NCI-H1436 (cell line): Measurements from ENCODE around the gene GNB1.

Source experiments
- DNase-seq: peaks from one replicate; lab custom pipeline; 2025; lab: John Stamatoyannopoulos, UW

GNB1 gene

GRCh38 chr1:1910033-1910465, 19.2 kb upstream of the GNB1 start:
- DNase-seq: no peak

GRCh38 chr1:1908506-1908791, 17.6 kb upstream of the GNB1 start:
- DNase-seq: no peak

GRCh38 chr1:1907098-1907736, 16.3 kb upstream of the GNB1 start:
- DNase-seq: peak; percentile 85

GRCh38 chr1:1906185-1907097, 15.6 kb upstream of the GNB1 start:
- DNase-seq: no peak

GRCh38 chr1:1903224-1903623, 12.3 kb upstream of the GNB1 start:
- DNase-seq: no peak

- no peak for DNase-seq
These were observed 10.9 kb upstream of the GNB1 start for GRCh38 chr1:1901641-1902294.

- DNase-seq: no peak
These were observed 10.2 kb upstream of the GNB1 start for GRCh38 chr1:1900883-1901640.

- no peak for DNase-seq
These were observed 9.1 kb upstream of the GNB1 start for GRCh38 chr1:1899967-1900327.

- peak; percentile 46 for DNase-seq
These were observed 8.5 kb upstream of the GNB1 start for GRCh38 chr1:1899266-1899966.

GRCh38 chr1:1898246-1898933, 7.5 kb upstream of the GNB1 start:
- no peak for DNase-seq

- DNase-seq: no peak
These were observed 4.8 kb upstream of the GNB1 start for GRCh38 chr1:1895456-1896336.

- DNase-seq: no peak
These were observed 4.2 kb upstream of the GNB1 start for GRCh38 chr1:1895060-1895418.

GRCh38 chr1:1894354-1895059, 3.6 kb upstream of the GNB1 start:
- DNase-seq: no peak

- no peak for DNase-seq
These were observed 3.1 kb upstream of the GNB1 start for GRCh38 chr1:1893997-1894353.

- DNase-seq: no peak
These were observed 2.6 kb upstream of the GNB1 start for GRCh38 chr1:1893291-1893985.

GRCh38 chr1:1892763-1893120, 1.9 kb upstream of the GNB1 start:
- no peak for DNase-seq

GRCh38 chr1:1892079-1892762, 1.3 kb upstream of the GNB1 start:
- no peak for DNase-seq

- DNase-seq: peak; percentile 80
These were observed 627 bp upstream of the GNB1 start for GRCh38 chr1:1891349-1892078.
